Measurements from ENCODE around the gene PITX2.

Gene PITX2

DNA sequence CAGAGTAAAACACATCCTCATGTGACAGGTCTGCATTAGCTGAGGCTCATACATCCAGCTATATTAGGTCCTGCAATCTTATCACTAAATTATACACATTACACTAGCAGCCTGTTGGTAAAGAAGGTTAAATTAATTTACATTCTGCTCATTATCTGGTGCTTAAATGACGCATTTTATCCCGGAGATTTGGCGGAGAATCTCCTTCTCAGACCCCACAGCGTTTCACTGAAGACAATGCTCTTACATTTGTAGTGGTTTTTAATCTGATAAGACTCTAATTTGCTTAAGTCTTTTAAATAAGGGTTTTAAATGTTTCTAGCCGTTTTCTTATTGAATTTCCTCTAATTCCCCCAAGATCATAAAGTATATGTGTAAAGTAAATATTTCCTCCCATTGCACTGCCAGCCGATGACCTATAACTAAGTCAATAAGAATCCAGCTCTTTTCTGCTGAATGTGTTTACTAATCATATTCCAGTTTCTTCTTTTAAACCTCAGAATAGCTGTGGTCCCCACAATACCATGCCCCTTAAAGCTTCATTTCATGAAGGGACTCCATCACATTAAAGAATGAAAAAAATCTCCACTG lies 2.1 kb upstream of the PITX2 start:
- no peak for DNase-seq

DNA sequence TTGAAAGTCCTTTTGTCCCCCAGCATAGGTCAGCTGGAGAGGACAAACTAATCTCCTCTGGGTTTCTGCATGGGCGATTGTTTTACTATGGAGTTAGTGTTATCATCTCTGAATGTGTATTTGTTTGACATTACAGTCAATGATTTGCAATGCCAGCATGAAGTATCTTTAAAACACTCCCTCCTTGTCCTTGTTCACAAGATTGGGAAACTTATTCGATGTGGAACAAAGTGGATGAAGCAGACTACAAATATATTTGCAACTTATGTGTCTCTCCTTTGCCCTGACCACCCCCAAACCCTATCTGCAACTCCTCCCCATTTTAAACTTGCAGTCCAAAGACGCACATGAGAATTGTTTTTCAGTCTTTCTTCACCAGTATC lies 1.5 kb upstream of the PITX2 start:
- no peak for DNase-seq

DNA sequence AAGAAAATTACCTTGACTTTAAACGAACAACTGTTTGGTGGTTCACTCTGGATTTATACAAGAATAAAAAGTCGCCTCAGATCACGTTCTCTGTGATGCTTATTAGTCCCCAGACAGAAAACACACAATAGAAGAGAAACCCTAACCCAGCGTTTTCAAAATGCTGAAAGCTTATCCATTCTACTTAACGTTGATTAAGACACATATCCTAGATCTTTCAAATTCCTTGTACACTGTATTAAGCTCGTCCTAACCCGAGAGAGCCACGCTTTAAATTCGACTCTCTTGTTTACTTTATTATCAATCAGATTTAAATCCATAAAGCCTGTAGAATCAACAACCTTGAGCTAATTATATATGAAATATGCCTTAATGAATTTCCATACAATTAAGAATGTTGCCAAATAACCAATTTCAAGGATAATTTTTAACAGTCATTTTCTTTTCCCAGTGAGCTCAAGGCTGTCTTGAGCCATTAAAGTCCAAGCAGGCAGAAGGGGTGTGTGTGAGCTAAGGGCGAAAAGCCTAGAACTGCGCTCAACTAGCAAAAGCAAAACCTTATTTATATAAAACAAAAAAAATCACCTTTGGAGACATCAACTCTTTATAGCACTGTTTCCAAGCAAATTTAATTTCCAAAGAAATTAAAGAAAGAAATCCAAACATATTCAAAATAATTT lies 981 bp upstream of the PITX2 start:
- DNase-seq, result no peak

DNA sequence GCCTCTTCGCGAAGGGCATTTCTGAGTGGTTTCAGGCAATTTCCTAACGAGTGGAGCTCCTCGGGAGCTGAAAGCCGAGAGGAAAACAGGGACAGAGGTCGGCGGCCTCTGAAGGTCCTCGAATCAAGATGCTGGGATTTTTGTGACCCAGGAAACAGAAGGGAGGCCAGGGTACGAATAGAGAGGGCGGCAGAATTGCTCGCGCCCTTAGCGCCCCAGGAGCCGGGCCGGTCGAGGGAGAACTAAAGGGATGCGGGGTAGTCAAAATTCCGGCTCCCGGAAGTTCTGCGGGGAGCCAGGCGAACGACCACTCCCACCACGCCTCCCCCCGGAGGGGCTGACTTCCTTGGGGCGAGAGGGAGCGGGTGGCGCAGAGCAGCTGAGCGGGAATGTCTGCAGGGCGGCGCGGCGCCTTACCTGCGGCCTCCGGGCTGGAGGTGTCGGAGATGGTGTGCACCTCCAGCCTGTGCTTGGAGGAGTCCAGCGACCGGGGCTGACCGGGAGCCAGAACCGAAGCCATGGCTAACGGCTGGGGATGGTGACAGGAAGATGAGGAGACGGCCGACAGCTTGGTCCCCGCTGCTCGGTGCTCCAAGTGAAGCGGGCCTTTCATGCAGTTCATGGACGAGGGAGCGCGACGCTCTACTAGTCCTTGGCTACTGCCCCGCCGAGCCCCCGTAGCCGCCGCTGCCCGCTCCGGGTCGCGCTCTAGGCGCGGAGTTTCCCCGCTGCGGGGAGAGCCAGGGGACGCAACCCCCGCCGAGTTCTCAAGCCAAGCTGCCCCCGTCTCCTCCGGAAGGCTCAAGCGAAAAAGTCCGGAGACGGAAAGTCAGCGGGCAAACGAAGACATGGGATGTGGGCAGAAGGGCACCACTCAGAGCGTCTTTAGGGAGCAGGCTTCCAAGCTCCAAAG lies 782 bp downstream of the PITX2 start:
- no peak for DNase-seq

DNA sequence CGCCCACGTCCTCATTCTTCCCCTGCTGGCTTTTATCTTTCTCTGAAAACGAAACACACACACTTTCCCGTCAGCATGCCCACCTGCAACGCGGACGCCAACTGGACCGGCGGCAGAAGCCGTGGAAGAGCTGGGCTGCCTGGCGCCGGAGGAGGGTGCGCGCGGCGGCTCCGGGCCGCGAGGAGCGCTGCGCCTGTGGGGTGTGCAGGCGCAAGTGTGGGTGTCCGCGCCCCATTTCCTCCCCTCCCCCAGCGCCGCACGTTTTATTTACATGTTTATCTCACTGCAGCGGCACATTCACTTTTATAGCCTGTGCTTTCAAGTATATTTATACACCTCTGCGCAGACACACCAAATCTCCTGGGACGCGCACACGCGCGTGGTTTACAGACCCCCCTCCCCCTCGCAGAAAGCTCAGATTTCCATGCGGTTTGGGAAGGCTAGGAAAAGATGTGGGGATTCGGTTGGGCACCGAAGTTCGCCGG lies 1.5 kb downstream of the PITX2 start:
- DNase-seq, result no peak

DNA sequence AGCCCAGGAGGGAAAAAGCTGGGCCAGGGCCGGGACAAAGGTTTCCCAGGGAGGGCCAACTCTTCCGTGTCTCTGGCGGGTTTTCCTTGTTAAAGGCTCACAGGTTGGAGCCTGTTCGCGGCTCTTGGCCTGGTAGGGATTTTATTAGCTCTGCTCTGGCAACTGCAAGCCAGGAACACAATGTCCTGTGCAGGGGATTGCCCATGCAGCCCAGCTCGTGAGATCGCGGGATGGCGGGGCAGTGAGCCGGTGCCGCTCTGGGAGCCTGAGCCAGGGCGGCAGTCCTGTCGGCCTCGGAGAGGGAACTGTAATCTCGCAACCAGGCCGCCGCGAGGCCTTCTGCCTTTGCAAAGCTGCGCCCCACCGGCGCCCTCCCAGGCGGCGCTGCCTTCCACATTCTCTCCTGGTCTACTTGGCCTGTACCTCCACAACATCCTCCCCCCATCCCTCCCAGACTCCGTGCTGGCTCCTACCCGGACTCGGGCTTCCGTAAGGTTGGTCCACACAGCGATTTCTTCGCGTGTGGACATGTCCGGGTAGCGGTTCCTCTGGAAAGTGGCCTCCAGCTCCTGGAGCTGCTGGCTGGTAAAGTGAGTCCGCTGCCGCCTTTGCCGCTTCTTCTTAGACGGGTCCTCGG lies 2.1 kb downstream of the PITX2 start:
- DNase-seq, result no peak

DNA sequence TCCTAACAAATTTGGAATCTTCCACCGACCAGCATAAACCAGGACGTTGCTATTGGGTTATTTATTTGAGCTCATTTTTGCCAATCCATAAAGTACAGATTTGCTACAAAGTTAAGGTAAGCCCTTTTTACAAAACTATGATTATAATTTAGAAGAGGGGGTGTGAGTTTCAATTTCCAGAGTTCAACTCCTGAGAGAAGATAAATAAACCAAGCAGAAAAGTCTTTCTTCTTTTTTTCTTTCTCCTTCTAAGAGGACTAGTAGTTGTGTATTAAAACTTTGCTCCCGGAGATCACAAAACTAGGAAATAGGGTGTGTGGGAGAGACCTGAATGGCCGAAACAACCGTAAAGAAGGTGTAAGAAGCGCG lies 2.6 kb downstream of the PITX2 start:
- no peak for DNase-seq

DNA sequence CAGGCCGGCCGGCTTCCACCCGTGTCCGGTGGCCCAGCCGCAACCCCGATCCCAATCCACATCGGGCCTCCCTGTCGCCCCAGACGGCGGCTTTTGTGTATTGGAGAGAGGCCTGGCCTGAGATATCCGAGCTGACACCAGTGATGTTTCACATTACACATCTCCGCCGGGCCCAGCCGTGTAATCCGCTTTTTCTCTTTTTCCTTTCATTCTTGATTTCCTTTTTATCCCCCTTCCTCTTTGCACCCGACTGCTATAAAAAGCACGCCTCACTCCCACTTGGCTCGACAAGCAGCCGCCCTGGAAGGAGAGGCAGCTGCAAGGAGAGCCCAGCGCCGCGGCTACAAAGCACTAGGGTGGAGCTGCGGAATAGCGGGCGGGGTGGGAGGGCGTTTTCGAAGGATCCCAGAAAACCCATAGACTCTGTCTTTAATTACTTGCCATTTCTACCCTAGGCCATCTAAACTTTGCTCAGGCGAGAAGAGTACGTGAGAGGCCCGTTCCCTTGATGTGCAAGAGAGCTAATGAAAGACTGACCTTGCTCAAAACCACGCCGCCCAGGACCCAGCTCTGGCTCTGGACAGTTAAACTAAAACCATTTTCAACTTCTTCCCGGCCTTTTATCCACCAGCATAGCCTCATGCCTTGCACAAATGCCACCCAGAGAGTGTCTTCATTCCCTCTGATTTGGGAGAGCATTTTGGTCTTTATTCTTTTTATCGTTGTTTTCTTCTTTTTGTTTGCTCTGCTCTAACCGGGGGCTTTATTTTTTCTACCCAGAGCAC lies 3.2 kb downstream of the PITX2 start:
- no peak for DNase-seq

DNA sequence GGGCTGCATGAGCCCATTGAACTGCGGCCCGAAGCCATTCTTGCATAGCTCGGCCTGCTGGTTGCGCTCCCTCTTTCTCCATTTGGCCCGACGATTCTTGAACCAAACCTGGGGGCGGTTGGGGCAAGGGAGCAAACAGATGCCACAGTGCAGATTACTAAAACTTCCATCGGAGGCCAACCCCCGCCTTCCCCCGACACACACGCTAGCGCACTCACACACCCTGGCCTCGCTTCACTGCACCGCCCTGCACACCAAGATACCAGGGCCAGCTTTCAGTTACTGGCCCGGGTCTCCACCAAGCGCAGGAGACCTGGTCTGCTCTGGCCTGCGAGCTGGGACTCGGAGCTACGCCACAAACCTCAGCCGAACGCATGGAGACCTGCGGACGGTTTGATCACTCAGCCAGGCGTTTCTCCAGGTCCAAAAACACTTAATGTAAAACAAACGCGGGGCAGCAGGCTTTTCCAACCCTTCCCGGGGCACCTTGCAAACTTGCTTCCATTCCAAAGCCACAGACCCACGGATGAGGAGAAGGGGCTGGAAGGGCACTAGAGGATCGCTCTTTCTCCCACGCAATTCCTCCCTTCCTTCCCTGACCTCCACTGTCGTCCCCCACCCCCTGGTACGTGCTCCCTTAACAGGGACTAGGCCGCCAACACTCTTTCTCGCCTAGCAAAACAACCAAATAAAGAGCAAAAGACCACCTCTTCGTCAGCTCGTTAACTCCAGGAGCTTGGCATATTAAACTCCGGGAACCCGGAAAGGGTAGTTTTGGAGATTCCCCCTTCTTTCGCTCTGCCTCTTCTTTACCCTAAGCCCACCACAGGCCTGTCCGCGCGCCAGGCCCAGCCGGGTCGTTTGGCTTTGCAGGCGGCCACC lies 4.1 kb downstream of the PITX2 start:
- no peak for DNase-seq

DNA sequence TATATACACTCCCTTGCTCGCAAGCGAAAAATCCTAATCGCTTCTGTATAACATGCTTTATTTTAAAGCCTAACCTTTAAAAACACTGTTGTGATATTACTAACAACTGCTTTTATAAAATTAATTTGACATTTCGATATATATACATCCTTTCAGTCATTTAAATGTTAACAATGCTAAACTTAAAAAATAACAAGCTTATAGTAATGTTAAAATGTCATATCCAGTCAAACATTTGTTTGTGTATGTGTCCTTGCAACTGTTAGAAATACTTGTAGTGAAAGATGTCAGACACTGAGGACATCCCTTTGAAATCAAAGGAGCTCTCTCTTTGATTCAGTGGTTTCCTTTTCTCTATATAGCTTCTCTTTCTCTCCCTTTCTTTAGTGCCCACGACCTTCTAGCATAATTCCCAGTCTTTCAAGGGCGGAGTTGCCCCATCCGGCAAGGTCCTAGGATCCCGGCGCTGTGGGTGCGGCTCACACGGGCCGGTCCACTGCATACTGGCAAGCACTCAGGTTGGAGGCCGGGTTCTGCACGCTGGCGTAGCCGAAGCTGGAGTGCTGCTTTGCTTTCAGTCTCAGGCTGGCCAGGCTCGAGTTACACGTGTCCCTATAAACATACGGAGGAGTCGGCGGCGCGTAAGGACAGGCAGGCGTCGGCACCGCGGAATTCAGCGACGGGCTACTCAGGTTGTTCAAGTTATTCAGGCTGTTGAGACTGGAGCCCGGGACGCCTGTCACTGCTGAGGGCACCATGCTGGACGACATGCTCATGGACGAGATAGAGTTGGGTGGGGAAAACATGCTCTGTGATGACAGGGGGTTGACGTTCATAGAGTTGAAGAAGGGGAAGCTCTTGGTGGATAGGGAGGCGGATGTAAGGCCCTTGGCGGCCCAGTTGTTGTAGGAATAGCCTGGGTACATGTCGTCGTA lies 5.0 kb downstream of the PITX2 start:
- DNase-seq, result no peak

DNA sequence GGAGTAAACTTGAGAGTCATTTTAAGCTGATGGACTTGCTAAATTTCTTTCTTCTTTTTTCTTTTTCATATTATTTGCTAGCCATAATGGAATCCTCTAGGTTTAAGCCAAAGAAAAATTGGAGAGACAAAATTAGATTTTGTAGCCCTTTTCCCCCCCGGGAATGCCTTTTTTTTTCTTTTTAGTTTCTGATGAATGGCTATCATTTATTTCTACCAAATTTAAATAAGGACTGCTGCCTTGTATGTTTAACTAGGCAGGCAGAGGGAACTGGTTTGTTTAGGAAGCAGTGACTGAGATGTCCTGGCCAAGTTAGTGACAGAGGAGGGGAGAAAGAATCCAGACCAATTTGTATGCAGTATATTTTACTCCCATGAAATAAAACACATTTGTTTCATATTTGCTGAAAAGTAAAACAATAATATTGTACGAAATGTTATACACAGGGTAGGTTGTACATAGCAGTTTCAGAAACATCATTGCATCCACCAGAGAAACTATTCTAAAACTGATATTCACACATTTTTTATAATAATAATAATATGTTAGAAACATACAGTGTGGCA lies 5.7 kb downstream of the PITX2 start:
- no peak for DNase-seq

DNA sequence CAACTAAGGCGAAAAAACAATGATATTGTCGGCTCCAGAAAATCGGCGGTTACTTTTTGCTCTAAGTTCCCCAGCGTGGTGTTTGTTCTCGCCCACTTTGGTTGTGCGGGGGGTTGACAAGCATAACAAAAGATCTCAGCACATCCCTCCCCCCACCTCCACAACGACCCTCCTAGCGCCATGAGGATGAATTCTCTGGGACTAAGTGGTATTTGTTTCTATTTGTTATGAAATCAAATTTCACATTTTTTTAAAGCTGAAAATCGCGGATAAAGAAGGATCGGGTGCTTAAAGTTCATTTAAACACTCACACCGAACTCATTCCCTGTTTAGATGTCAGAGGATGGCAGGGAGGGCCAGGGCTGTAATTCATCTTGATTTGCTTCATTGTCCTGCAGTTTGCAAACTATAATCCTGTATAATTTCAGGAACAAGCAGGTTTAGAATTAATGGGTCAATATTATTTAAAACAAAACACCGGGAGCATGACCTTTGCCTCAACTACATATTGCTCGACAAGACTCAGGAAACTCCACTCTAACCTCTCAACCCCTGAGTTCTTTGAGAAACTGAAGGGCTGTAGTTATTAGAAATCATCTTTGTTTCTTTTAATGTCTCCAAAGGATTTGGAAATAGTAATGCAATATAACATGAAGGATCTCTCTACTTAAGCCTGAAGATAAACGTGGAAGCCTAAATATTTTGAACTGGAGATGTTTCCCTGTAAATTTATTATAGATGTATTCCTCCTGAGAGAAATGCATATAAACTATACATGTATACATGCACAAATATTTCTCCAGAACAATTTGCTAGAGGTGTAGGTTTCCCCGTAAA lies 6.4 kb downstream of the PITX2 start:
- no peak for DNase-seq

DNA sequence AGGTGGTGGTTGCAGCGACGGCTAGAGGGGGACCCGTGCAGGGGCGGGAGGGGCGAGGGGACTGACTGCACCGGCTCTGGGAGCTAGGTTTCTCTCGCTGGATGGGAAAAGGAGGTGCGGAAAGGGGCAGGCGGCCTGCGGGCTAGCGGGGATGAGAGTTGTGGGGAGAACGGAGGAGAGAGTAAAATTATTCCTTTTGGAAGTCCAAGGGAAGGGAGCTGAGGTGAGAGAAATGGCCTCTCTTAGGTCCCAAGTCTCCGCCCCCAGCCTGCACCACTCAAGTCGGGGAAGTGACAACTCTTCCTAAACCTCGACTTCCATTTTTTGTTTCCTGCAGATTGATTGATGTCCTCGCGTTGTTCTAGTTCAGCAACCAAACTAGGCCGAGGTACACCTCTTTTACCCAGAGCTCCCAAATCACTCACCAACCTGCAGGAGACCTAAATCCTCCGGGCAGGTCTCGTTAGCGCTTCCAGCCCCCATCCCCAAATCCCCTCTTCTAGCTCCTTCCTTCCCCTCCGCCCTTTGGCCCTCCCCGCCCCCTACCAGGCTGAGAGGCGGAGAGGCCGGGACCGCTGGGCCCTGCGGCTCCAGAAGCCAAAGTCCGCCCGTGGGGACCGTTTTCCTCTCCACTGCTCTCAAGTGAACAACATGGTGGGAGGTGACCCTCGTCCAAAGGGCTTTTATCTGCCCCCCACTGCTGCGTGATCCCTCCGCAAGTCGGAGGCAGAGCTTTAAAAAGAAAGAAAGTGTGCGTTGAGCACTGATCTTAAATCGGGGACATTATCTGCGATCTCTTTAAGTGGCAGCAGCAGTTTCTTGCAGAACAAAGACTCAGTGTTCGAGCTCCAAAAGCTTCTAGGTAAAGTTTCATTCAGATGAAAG lies 7.3 kb downstream of the PITX2 start:
- no peak for DNase-seq

DNA sequence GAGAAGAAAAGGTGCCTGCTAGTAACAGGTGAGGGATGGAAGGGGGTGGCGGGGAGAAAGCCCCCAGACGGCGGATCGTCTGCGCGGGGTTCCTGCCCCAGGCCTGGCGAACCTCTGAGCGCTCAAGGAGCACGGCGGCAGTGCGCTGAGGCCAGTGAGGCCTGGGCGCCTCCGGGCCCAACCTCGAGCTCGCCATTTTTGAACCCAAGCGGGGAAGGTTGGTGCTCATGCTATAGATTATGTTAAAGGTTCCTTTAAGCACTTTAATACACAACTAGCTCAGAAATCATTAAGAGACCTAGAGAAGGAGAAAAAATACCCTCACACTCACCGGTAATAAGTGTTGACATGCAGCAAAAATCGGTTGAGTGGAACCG lies 7.9 kb downstream of the PITX2 start:
- no peak for DNase-seq

DNA sequence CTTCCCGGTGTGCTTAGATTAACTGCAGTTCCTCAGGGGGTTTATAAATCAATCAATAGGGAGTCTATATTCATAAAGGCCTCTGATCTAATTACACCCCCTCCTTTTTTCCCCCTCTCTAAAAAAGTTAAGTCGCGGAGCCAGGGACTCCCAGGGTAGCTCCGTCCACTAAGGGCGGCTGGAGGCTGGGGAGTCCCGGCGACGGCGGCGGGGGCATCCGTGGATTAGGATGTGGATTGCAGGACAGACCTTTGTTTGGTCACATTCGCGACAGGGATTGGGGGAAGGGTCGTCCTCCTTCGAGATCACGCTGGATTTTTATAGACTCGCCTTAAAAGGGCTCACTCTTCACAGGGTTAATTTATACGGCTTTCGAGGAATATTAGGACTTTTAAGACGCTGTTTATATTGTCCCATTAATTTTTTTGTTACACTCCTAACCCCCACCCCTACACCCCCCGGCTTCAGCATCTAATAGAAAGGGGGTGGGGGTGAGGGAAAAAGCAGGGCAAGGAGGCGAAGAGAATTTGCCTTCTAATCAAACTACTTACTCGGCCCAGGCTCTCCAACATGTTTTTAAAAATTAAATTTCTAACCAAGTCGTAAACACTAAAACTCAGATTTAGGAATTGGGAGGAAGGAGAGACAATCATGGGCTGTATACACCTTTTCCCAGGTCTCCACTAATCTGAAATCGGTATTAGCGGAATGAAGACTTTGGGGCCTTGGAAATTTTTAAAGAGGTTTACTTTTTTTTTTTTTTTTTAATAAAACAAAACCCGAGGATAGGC lies 8.5 kb downstream of the PITX2 start:
- no peak for DNase-seq

DNA sequence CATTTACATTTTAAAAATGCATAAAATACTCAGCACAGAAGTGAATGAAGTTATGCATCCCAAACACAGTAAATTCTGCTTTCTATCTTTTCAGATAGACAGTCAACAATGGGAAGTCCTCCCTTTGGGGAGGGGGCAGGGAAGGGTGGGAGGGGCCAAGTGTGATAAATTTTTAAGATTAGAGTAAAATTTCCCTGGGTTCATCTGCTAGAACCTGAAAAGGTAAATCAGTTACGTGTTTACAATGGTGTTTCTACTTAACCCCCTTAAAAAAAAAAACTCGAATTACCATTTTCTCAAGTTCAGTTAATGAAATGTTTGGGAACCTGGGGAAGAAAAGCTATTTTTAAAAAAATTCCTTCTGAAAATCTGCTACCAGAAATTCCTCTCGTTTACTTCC lies 9.1 kb downstream of the PITX2 start:
- no peak for DNase-seq

All from nucleus accumbens (tissue), 56 donors.